ENCODE data around the gene PSMB3.

DNA sequence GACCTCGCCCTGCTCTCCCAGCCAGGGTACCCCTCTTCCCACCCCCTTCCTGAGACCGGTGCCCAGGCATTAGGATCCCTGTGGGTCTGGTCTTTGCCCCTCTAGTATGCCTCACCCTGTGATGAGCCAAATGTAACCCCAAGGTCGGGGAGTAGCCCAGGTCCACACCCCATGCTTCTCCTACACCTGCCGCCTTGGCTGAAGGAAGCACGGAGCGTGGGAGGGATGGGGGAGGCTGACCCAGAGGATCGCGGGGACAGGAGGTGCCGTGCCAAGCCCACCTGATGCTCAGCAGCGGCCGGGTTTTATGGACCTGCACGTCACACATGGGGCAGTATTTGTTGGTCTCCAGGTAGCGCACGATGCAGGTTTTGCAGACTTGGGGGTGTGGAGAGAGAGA lies 13.2 kb upstream of the PSMB3 start:
- TF ChIP-seq EZH2phosphoT487 (IDR thresholded peaks at IDR 0.05; ENCODE audit: borderline replicate concordance, low read length), result no peak
- TF ChIP-seq, protein P1, sequence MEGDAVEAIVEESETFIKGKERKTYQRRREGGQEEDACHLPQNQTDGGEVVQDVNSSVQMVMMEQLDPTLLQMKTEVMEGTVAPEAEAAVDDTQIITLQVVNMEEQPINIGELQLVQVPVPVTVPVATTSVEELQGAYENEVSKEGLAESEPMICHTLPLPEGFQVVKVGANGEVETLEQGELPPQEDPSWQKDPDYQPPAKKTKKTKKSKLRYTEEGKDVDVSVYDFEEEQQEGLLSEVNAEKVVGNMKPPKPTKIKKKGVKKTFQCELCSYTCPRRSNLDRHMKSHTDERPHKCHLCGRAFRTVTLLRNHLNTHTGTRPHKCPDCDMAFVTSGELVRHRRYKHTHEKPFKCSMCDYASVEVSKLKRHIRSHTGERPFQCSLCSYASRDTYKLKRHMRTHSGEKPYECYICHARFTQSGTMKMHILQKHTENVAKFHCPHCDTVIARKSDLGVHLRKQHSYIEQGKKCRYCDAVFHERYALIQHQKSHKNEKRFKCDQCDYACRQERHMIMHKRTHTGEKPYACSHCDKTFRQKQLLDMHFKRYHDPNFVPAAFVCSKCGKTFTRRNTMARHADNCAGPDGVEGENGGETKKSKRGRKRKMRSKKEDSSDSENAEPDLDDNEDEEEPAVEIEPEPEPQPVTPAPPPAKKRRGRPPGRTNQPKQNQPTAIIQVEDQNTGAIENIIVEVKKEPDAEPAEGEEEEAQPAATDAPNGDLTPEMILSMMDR (conservative IDR thresholded peaks at IDR 0.05; ENCODE audit: low read depth, low read length), result no peak

Data from PC-3 (cell line).